IPS DF 6.9 (cell line): ENCODE measurements around the gene CACNG8.

ENCODE experiments used
- DNase-seq: peaks from one replicate; pipeline ENCODE4 v3.0.0-alpha.2; 2013; ENCODE audit warnings: low read depth, low spot score
- H3K27ac ChIP-seq: one replicate; pipeline ENCODE4 v1.5.1; 2013; ENCODE audit warnings: low read length, control low read depth
- H3K27me3 ChIP-seq: 2 replicates; pipeline ENCODE4 v1.6.1; 2013; ENCODE audit warnings: mild to moderate bottlenecking, low read length; ENCODE audit not compliant: control insufficient read depth, insufficient read depth
- H3K36me3 ChIP-seq: 2 replicates; pipeline ENCODE4 v1.6.1; 2013; ENCODE audit warnings: low read length; ENCODE audit not compliant: control insufficient read depth, insufficient read depth
- H3K4me1 ChIP-seq: 2 replicates; pipeline ENCODE4 v1.6.1; 2013; ENCODE audit warnings: low read length; ENCODE audit not compliant: control insufficient read depth, insufficient read depth
- H3K4me3 ChIP-seq: 2 replicates; pipeline ENCODE4 v1.5.1; 2013; ENCODE audit warnings: mild to moderate bottlenecking, low read length
- H3K9me3 ChIP-seq: 2 replicates; pipeline ENCODE4 v1.6.1; 2013; ENCODE audit warnings: low read length, inconsistent platforms; ENCODE audit not compliant: control insufficient read depth, insufficient read depth
- WGBS: extraction: QIAGEN DNeasy Blood & Tissue Kit; methylation state at CpG from one replicate; pipeline ENCODE4 v1.1.7; 2013; ENCODE audit warnings: mixed read lengths, missing lambda C conversion rate; ENCODE audit not compliant: insufficient read length, insufficient coverage; 5-methylcytosine and 5-hydroxymethylcytosine counted together

Gene CACNG8

DNA sequence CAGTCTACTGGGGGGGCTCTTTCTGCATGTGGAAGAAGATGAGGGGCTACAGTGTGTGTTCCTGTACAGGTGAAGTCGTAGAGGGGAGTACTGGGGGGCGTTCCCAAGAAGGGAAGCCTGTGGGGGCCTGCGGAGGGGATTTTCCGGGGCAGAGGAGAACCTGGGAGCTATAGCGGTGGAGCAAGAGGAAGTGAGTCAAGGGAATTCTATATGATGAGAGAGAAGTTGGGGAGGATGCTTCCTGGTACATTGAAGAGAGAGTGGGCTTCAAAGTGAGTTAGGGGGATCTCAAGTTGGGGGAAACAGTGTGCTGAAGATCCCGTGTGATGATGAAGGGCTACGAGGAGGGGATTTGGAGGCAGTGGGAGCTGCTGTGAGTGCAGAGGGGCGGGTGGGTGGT lies 1.9 kb upstream of the CACNG8 start:
- no peaks in the 10 kb centered on the region for H3K27me3 ChIP-seq
- DNase-seq: no peak
- H3K36me3 ChIP-seq: peaks cover 3% of the 10 kb centered on the region; the same call in 1 of the 2 replicates
- peaks cover 5% of the 10 kb centered on the region for H3K4me1 ChIP-seq
- peak overlapping the region; percentile 43; the same call in 1 of the 2 replicates for H3K4me3 ChIP-seq
- no peak overlapping the region for H3K27ac ChIP-seq
- no peaks in the 10 kb centered on the region for H3K9me3 ChIP-seq
- no CpG with 5 or more reads among the region's 8 CpGs for WGBS

DNA sequence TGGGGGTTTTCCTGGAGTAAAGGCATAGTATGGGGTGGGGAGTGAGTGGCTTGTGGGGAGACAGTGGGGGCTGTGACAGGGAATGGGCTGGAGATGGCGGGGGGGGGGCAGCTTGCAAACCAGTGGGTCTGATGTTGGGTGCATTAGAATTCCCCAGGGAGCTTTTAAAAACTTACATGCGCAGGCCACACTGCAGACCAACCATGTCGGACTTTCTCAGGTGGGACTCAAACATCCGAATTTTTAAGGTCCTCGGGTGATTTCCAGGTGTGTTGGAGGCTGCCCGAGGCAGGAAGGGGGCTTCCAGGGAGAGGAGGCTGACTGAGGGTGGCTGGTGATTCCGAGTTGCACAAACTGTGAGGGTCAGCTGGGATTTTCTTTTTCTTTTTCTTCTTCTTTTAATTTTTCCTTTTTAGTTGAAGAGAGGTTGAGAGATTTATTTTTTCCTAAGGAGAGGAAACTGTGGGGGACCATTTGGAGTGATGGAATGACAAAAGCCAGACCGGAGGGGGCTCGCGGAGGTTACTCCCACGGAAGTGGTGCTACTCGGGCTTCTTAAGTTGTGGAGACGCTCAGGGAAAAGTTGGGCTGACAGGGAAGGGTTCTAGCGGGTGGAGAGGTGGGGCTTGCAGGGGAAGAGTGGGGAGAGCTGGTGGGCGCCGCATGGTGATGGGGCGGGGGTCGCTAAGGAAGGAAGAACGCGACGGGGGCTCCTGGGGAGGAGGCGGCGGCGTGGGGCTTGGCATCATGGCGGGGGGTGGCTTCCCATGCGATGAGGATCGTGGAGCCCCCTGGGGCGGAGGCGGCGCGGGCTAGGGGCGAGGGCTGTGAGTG lies 997 bp upstream of the CACNG8 start:
- peaks cover 5% of the 10 kb centered on the region for H3K4me1 ChIP-seq
- WGBS: no CpG with 5 or more reads among the region's 32 CpGs
- no peaks in the 10 kb centered on the region for H3K27me3 ChIP-seq
- no peak overlapping the region for H3K27ac ChIP-seq
- peaks cover 3% of the 10 kb centered on the region; the same call in 1 of the 2 replicates for H3K36me3 ChIP-seq
- H3K9me3 ChIP-seq: no peaks in the 10 kb centered on the region
- DNase-seq: no peak
- peak overlapping the region; percentile 36; the same call in 1 of the 2 replicates for H3K4me3 ChIP-seq

DNA sequence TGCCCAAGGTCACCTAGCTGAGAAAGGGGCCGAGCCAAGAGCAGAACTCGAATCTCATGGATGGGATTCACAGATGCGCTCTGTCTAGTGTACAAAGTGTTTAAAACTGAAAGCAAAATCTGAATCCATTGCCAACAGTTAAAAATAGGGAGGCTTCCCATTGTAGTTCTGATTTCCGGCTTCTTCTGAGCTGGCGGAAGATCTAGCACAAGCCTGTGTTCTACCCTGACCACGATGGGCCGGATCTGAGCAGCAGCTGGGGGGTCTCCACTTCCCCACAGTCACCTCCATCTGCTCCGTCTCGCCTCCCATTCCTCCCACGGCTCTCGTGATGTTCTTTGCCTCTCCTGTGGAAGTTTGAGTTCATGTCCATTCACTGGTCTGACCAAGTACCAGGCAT lies 2.4 kb downstream of the CACNG8 start:
- Histone ChIP-seq H3K4me3 (no peak overlapping the region), H3K27ac (no peak overlapping the region)
- WGBS: no CpG with 5 or more reads among the region's 11 CpGs

DNA sequence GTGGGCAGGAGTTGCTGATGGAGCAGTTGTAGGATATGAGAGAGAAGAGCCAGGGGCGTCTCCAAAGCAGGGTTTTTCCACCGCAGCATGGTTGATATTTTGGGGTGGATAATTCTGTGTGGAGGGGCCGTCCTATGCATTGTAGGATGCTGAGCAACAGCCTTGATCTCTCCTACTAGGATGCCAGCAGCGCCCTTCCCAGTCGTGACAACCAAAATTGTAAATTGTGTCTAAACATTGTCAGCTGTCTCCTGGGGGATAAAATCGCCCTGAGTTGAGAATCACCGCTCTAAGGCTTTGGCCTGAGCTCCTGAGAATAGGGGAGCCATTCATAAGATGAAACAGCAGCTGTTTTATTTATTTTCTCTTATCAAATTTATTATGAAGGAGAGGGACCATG lies 4.2 kb downstream of the CACNG8 start:
- DNase-seq: no peak
- Histone ChIP-seq H3K27me3 (no peaks in the 10 kb centered on the region), H3K36me3 (peaks cover 3% of the 10 kb centered on the region; the same call in 1 of the 2 replicates), H3K4me3 (no peak overlapping the region), H3K9me3 (no peaks in the 10 kb centered on the region), H3K27ac (no peak overlapping the region), H3K4me1 (peaks cover 2% of the 10 kb centered on the region; the same call in 1 of the 2 replicates)
- WGBS: no CpG with 5 or more reads among the region's 7 CpGs

More for the DNA sequence above, 2.4 kb downstream of the CACNG8 start:
- Histone ChIP-seq H3K4me1 (peaks cover 2% of the 10 kb centered on the region; the same call in 1 of the 2 replicates), H3K27me3 (no peaks in the 10 kb centered on the region), H3K9me3 (no peaks in the 10 kb centered on the region), H3K36me3 (peaks cover 3% of the 10 kb centered on the region; the same call in 1 of the 2 replicates)
- DNase-seq: no peak

DNA sequence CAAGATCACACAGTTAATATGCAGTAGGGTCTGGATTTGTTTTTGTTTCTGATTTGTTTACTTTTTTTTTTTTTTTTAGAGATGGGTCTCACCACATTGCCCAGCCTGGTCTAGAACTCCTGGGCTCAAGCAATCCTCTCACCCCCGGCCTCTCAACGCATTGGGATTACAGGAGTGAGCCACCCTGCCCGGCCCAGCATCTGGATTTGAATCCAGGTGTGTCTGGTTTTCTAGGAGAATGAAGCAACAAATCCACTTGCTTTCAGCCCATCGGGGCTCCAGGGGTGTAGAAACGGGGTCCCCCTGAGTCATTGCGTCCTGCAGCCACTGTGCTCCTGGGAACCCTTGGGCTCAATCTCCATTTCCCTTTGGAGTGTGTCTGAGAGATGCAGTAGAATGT lies 6.6 kb downstream of the CACNG8 start:
- H3K4me3 ChIP-seq: no peak overlapping the region
- H3K27me3 ChIP-seq: no peaks in the 10 kb centered on the region
- H3K9me3 ChIP-seq: no peaks in the 10 kb centered on the region
- no peaks in the 10 kb centered on the region for H3K4me1 ChIP-seq
- WGBS: no CpG with 5 or more reads among the region's 6 CpGs
- DNase-seq: no peak
- peaks cover 3% of the 10 kb centered on the region; the same call in 1 of the 2 replicates for H3K36me3 ChIP-seq
- no peak overlapping the region for H3K27ac ChIP-seq

DNA sequence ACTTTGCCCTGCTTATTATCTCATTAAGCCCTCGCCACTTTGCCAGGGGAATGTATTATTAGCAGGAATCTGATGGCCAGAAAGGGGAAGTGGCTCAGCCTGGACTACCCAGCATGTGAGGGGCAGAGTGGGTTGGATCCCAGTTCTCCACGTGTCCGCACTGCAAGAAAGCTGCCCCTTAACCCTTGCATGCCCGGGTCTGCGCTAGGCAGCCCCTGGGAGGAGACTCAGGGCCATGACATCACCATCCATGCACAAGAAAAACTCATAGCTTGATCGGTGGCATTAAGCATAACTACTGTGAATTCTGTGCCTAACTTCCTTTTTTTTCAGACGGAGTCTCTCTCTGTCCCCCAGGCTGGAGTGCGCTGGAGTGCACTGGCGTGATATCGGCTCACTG lies 8.9 kb downstream of the CACNG8 start:
- H3K4me3 ChIP-seq: no peak overlapping the region
- H3K4me1 ChIP-seq: no peaks in the 10 kb centered on the region
- H3K27ac ChIP-seq: no peak overlapping the region
- DNase-seq: no peak
- WGBS: no CpG with 5 or more reads among the region's 10 CpGs
- no peaks in the 10 kb centered on the region for H3K27me3 ChIP-seq
- no peaks in the 10 kb centered on the region for H3K36me3 ChIP-seq
- no peaks in the 10 kb centered on the region for H3K9me3 ChIP-seq

DNA sequence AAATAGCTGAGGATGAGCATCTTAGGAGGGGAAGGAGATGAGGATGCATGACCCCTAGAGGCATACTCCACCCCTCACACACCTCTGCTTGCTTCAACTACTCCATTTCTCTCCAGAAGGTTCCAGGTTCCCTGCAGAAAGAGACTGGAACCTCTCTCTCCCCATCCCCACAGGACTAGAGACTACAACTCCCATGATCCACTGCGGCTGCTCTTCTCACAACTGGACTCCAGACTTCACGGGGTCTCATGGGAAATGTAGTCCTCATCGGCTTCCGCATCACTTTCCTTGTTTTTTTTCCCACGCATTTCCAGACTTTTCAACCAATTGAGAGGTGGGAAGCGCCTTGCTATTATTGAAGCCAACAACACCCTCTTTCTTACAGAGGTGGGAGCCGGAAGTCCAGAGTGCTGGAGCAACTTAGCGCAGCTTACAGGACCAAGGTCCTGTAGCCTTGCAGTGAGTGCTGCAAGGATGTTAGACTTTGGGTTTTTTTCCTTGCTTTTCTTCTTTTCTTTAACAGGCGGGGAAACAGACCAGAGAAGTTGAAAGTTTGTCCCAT lies 14.8 kb downstream of the CACNG8 start:
- no CpG with 5 or more reads among the region's 9 CpGs for WGBS
- Histone ChIP-seq H3K27me3 (no peaks in the 10 kb centered on the region), H3K27ac (no peak overlapping the region), H3K4me3 (peak overlapping the region; percentile 62; the same call in 1 of the 2 replicates), H3K4me1 (peaks cover 6% of the 10 kb centered on the region; the same call in 1 of the 2 replicates), H3K9me3 (no peaks in the 10 kb centered on the region), H3K36me3 (no peaks in the 10 kb centered on the region; the same call in 1 of the 2 replicates)
- DNase-seq: no peak

DNA sequence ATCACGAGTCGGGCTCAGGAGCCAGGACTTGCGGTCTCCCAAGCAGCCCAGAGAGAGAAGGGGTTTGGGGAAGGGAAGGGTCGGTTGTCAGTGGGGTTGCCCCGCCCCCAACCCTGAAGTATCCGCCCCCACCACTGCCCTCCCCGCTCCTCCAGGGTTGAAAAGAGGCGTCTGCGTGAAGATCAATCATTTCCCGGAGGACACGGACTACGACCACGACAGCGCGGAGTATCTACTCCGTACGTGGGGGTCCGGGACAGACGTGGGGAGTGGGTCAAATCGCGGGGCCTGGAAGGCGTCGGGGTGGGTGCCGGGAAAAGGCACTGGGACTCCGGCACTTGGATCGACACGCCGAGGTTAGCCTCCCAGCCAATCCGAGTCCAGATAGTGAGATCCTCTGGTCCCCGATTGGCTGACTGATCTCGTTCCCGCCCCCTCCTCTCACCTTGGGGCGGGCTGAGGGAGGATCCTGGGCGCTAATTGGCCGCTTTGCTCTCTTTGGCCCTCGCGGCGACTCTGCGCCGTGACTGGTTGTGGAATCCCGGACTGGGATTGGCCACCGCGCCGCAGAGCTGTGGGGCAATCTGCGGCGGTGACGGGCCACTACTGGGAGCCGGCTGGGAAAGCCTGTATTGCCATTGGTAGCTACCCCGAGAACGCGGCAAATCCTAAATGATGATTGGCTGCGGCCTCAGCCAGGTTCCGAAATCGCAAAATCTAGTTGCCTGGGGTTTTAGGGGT lies 15.4 kb downstream of the CACNG8 start:
- no CpG with 5 or more reads among the region's 54 CpGs for WGBS
- no peaks in the 10 kb centered on the region for H3K27me3 ChIP-seq
- peak; percentile 98 for DNase-seq
- no peaks in the 10 kb centered on the region for H3K9me3 ChIP-seq
- no peak overlapping the region for H3K27ac ChIP-seq
- H3K36me3 ChIP-seq: no peaks in the 10 kb centered on the region; the same call in 1 of the 2 replicates
- H3K4me3 ChIP-seq: peak overlapping the region; percentile 62; the same call in 1 of the 2 replicates
- peaks cover 6% of the 10 kb centered on the region; the same call in 1 of the 2 replicates for H3K4me1 ChIP-seq

DNA sequence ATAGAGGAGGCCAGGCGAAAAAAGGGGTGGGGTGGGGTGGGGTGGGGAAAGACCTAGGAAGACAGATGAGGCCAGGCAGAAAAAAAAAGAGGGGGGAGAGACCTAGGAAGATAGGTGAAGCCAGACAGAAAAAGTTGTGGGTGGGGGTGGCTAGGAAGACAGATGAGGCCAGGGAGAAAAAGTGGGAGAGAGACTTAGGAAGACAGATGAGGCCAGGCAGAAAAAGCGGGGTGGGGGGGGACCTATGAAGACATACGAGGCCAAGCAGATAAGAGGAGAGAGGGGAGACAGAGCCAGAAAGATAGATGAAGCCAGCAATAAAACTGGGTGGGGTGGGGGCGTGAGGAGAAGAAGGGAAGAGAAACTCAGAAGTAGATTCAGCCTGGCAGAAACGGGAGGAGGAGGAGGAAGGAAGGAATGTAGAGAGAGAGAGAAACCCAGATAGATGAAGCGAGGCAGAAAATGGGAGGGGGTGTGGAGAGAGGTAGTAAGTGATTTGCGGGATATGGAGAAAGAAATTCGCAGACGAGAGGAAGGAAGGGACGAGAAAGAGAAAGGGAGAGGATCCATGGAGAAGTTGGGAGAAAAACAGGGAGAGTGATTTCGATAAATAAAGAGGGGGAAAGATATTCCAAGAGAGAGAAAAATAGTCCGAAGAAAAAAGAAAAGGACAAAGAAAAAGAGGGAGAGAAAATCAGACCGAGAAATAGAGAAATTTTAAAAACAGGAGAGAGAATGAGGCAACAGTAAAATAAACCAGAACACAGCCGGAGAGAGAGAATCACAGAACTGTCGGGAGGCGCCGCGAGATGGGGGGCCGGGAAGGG lies 16.5 kb downstream of the CACNG8 start:
- DNase-seq: no peak
- H3K27ac ChIP-seq: no peak overlapping the region
- H3K4me3 ChIP-seq: peak overlapping the region; percentile 87; the same call in 1 of the 2 replicates
- H3K36me3 ChIP-seq: no peaks in the 10 kb centered on the region; the same call in 1 of the 2 replicates
- H3K4me1 ChIP-seq: peaks cover 6% of the 10 kb centered on the region; the same call in 1 of the 2 replicates
- no peaks in the 10 kb centered on the region for H3K27me3 ChIP-seq
- WGBS: 100% methylated on average over 4 of the region's 19 CpGs
- no peaks in the 10 kb centered on the region for H3K9me3 ChIP-seq
